Upper lobe of right lung (tissue), 1 donor: Measurements from ENCODE around the gene FEM1B. TPM values are rescaled to one million over a fixed set of nuclear protein-coding genes. Genes with fewer than 3 reads are reported as not detected.

Source experiments
- ATAC-seq: fragments of 200-7000 bp; cut with Tn5 transposase; one replicate; pipeline ENCODE4 v1.9.1; 2020; ENCODE audit warnings: mild to moderate bottlenecking, moderate library complexity
- DNase-seq: peaks from one replicate; pipeline ENCODE4 v3.0.0-alpha.2; 2020
- H3K27ac ChIP-seq: fragments of 200-600 bp; one replicate; pipeline ENCODE4 v1.8.0; 2022
- H3K27me3 ChIP-seq: fragments of 200-600 bp; one replicate; pipeline ENCODE4 v1.8.0; 2022; ENCODE audit warnings: mild to moderate bottlenecking
- H3K36me3 ChIP-seq: fragments of 200-600 bp; one replicate; pipeline ENCODE4 v1.8.0; 2022
- H3K4me1 ChIP-seq: fragments of 200-600 bp; one replicate; pipeline ENCODE4 v1.8.0; 2022
- H3K4me3 ChIP-seq: fragments of 200-600 bp; one replicate; pipeline ENCODE4 v1.8.0; 2022; ENCODE audit warnings: mild to moderate bottlenecking
- H3K9me3 ChIP-seq: fragments of 200-600 bp; one replicate; pipeline ENCODE4 v1.8.0; 2022
- intact Hi-C: fragments of 100-400 bp; cut with DNase I; formaldehyde crosslinking; loops from one replicate; pipeline ENCODE4 v1.11.0; 2022
- total RNA-seq: library from RNA; stranded (reverse); fragmentation: NEBNext Ultra II Directional; extraction: Animal tissue kit (Norgen Biotek cat#: 25700); gene quantifications from one replicate; pipeline ENCODE4 v1.2.1, GENCODE V29; 2021
- TF ChIP-seq, protein P1 (sequence below): fragments of 200-600 bp; IDR thresholded peaks from one replicate; pipeline ENCODE4 v1.8.0; 2022; ENCODE audit warnings: antibody characterized with exemption
- donor health status: DM: no; HTN: yes; CAD: no; lungs with severe emphysema.

The FEM1B gene
- total RNA-seq, 1 donor from 2014 or later, result 42.3 TPM

GRCh38 chr15:68307131-68307928 is 29.8 kb downstream of the FEM1B start:
- Histone ChIP-seq H3K27ac (no peak overlapping the region), H3K9me3 (no peaks in the 10 kb centered on the region), H3K27me3 (no peaks in the 10 kb centered on the region), H3K36me3 (no peaks in the 10 kb centered on the region), H3K4me1 (no peaks in the 10 kb centered on the region), H3K4me3 (no peak overlapping the region)
- DNase-seq (no peak), ATAC-seq (no peak)
- intact Hi-C loops, result loop anchor here (5.0 to 10.0 kb wide), 2 partner anchors 75 to 247 kb away; no protein-coding TSS in a partner anchor
- TF ChIP-seq, protein P1, sequence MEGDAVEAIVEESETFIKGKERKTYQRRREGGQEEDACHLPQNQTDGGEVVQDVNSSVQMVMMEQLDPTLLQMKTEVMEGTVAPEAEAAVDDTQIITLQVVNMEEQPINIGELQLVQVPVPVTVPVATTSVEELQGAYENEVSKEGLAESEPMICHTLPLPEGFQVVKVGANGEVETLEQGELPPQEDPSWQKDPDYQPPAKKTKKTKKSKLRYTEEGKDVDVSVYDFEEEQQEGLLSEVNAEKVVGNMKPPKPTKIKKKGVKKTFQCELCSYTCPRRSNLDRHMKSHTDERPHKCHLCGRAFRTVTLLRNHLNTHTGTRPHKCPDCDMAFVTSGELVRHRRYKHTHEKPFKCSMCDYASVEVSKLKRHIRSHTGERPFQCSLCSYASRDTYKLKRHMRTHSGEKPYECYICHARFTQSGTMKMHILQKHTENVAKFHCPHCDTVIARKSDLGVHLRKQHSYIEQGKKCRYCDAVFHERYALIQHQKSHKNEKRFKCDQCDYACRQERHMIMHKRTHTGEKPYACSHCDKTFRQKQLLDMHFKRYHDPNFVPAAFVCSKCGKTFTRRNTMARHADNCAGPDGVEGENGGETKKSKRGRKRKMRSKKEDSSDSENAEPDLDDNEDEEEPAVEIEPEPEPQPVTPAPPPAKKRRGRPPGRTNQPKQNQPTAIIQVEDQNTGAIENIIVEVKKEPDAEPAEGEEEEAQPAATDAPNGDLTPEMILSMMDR, result no peak

- Histone ChIP-seq H3K4me3 (no peak overlapping the region), H3K4me1 (no peaks in the 10 kb centered on the region), H3K27me3 (no peaks in the 10 kb centered on the region), H3K36me3 (no peaks in the 10 kb centered on the region), H3K9me3 (no peaks in the 10 kb centered on the region), H3K27ac (no peak overlapping the region)
- DNase-seq (no peak), ATAC-seq (no peak)
- intact Hi-C loops, result loop anchor here (5.0 to 10.0 kb wide), 2 partner anchors 73 to 246 kb away; no protein-coding TSS in a partner anchor
- TF ChIP-seq, protein P1, result no peak
Observed at GRCh38 chr15:68309024-68309423, 31.5 kb downstream of the FEM1B start.

GRCh38 chr15:68310178-68310803 is 32.7 kb downstream of the FEM1B start:
- intact Hi-C loops, result no loop called here
- H3K4me1 ChIP-seq, result no peaks in the 10 kb centered on the region
- H3K4me3 ChIP-seq, result no peak overlapping the region
- DNase-seq (no peak), ATAC-seq (no peak)
- H3K27ac ChIP-seq, result no peak overlapping the region
- TF ChIP-seq, protein P1, result no peak
- no peaks in the 10 kb centered on the region for H3K27me3 ChIP-seq
- H3K36me3 ChIP-seq, result no peaks in the 10 kb centered on the region
- no peaks in the 10 kb centered on the region for H3K9me3 ChIP-seq

GRCh38 chr15:68310804-68311463 is 33.4 kb downstream of the FEM1B start:
- Histone ChIP-seq H3K36me3 (no peaks in the 10 kb centered on the region), H3K27ac (no peak overlapping the region), H3K4me3 (no peak overlapping the region), H3K4me1 (no peaks in the 10 kb centered on the region), H3K27me3 (no peaks in the 10 kb centered on the region), H3K9me3 (no peaks in the 10 kb centered on the region)
- DNase-seq (no peak), ATAC-seq (no peak)
- intact Hi-C loops, result no loop called here
- TF ChIP-seq, protein P1, result no peak

- Histone ChIP-seq H3K27ac (no peak overlapping the region), H3K9me3 (no peaks in the 10 kb centered on the region), H3K36me3 (no peaks in the 10 kb centered on the region), H3K4me1 (no peaks in the 10 kb centered on the region), H3K27me3 (no peaks in the 10 kb centered on the region), H3K4me3 (no peak overlapping the region)
- DNase-seq (no peak), ATAC-seq (no peak)
- intact Hi-C loops, result no loop called here
- TF ChIP-seq, protein P1, result no peak
Observed at GRCh38 chr15:68311464-68311835, 33.9 kb downstream of the FEM1B start.
